NCI-H2107 treated with DMSO at 0.1 percent for 48 hours (cell line): ENCODE measurements around the gene RSRP1.
A peak's percentile ranks its signal among the peaks of the same experiment; 100 is the strongest.
"Not testable (repeated sequence)": the region's sequence is repeated elsewhere in the genome, so short reads cannot be mapped to it uniquely, and the experiment has no call there.

Experiments used
- DNase-seq: peaks from one replicate; lab custom pipeline; 2025; ENCODE audit not compliant: unreplicated experiment; lab: John Stamatoyannopoulos, UW

RSRP1 gene, protein sequence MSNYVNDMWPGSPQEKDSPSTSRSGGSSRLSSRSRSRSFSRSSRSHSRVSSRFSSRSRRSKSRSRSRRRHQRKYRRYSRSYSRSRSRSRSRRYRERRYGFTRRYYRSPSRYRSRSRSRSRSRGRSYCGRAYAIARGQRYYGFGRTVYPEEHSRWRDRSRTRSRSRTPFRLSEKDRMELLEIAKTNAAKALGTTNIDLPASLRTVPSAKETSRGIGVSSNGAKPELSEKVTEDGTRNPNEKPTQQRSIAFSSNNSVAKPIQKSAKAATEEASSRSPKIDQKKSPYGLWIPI

GRCh38 chr1:25247024-25247828 lies at the start of gene RSRP1:
RSRP1 (minus strand) TSS chr1:25247454; CDS start chr1:25246963, 491 bp downstream.
- DNase-seq, result peak; percentile 99

DNA sequence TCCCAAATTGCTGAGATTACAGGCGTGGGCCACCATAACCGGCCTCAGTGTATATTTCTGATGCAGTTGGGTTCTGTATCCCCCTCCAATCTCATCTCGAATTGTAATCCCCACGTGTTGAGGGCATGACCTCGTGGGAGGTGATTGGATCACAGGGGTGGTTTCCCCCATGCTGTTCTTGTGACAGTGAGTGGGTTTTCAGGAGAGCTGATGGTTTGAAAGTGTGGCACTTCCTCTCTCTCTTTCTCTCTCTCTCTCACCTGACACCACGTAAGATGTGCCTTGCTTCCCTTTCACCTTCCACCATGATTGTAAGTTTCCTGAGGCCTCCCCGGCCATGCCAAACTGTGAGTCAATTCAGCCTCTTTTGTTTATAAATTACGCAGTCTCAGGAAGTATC lies 49.2 kb upstream of the RSRP1 start:
- not testable (repeated sequence) for DNase-seq

DNA sequence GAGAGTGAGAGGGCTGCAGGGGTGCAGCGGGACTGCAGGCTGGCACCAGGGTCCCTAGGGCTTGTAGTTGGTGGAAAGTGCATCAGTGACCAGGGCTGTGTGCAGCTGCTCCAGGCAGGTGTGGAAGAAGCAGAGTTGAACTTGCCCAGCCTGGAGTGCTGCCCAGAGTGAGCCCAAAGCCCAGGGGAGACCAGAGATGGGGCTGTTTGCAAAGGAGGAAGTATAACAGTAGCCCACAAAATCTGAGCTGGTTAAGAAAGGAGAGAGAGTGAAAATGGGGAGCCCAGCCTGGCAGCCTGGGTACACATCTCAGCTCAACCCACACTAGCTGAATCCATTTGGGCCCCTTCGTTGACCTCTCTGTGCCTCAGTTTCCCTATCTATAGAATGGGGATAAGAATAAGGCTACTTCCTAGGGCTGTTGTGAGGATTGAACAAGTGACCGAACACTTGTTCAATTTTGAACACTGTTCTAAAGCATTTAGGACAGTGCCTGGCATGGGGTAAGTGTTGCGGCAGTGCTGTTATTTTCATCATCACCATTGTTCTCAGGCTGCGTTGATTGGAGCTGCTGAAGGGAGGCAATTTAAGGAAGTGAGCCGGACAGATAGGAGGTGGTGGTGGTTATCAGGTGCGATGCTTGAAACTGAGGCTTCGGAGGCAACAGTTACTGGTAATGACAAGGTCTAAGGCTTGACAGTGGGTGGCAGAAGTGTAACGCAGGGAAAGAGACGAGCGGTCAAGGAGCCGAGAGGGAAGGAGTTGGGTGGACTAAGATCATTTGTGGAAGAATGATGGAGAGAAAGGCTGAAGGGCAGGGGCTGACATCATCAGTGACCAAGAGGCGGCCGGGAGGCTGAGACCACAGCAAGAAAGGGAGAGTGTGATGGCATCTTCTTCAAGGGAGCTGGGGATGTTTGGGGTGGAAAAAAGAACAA lies 47.9 kb upstream of the RSRP1 start:
- DNase-seq, result not testable (repeated sequence)

GRCh38 chr1:25293426-25293825 lies 46.2 kb upstream of the RSRP1 start:
- DNase-seq, result not testable (repeated sequence)

- not testable (repeated sequence) for DNase-seq
These were observed 42.8 kb upstream of the RSRP1 start for GRCh38 chr1:25290043-25290442.

GRCh38 chr1:25288573-25289101 lies 41.4 kb upstream of the RSRP1 start:
- DNase-seq, result not testable (repeated sequence)

- not testable (repeated sequence) for DNase-seq
These were observed 39.9 kb upstream of the RSRP1 start for GRCh38 chr1:25287164-25287563.

- not testable (repeated sequence) for DNase-seq
These were observed 38.6 kb upstream of the RSRP1 start for GRCh38 chr1:25285862-25286261.

DNA sequence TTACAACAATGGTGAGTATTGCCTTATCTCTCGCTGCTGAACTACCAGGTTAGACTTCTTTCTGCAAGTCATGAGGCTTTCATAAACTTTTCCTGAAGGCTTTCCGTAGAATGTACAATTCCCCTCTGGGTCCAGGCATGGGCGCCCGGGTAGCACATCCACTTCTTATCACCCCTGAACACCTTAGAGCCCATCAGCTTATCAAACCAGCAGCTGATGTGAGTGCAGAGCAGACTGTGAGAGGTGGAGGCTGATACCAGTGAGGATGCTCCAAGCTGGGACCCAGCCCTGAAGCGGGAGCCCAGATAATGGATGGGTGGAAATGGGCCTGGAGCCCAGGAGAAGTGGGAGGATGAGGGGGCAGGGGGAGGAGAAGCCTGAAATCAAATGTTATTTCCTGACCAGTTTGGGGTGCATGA lies 32.4 kb upstream of the RSRP1 start:
- DNase-seq, result not testable (repeated sequence)

DNA sequence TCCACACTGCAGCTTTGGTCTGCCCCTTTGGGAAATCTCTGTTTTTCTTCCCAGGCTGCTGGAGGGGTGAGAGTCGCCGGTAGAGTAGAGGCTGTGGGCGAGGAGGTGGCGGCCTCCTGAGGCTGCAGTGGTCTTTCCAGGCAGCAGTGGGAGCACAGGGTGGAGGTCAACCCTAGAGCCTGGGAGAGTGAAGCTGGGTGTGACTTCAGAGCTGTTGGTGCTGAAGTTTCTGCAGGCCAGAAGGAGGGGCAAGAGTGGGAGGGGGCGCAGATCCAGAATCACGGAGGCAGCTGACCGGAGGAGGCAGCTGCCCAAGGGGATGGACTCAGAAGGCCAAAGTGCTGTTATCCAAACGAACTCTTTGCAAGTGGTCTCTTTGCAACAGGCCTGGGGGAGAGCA lies 31.5 kb upstream of the RSRP1 start:
- DNase-seq, result not testable (repeated sequence)

DNA sequence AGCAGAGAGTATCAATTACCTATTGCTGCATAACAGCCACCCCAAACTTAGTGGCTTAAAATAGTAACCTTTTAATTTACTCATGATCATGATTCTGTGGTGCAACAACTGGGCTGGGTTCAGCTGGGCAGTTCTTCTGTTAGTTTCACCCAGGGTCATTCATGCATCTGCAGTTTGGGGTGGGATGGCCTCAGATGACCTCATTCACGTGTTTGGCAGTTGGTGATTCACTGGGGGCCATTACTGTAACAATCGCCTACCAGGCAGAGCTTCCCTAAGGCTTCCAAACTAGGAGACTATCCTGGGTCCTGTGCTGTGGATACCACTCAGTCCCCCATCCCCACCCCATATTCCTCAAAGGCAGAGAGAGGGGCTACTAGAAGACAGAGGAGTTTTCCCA lies 31.1 kb upstream of the RSRP1 start:
- not testable (repeated sequence) for DNase-seq

DNA sequence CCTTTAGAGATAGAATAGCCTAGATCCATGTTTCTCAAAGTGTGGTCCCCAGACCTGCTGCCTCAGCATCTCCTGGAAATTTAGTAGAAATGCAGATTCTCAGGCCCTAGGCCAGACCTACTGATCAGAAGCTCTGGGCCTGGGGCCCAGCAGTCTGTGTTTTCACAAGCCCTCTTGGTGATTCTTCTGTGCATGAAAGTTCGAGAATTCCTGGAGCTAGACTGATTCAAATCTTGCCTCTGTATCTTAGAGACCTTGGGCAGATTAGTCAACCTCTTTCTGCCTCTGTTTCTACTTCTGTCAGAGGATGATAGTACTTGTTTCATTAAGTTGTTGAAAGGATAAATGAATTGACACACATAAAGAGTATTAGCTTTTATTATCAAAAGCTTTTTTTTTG lies 30.0 kb upstream of the RSRP1 start:
- not testable (repeated sequence) for DNase-seq

DNA sequence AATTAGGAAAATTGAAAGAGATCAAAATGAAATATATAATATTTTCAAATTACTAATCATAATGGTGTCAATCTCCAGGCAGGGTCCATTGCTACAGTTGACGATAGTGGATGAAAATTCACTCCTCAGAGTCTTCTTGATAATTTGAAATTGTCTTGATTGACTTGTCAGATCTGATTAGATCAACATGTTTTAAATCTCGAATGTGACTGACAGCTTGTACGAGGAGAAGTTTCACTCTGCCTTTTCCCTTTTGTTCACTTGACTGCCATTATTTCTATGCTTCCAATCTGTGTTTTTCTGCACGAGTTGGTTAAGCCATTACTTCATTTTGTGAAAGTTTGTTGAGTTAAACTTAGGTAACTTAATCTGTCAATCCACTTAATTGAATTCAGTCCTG lies 28.4 kb upstream of the RSRP1 start:
- DNase-seq, result not testable (repeated sequence)

DNA sequence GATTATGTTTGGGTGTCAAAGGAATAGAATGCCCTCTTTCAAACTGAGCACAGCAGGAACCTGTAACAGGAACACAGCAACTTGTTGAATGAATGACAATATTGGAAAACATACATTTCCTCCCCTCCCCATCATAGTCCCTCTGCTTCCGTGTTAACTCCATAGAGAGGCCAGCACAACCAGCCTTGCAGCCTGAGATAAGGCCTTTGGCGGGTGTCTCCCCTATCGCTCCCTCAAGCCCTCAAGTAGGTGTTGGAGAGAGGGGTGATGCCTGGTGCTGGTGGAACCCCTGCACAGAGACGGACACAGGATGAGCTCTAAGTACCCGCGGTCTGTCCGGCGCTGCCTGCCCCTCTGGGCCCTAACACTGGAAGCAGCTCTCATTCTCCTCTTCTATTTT lies 25.0 kb upstream of the RSRP1 start, which contains the start of gene RHD:
TSS of gene RHD (plus strand) at position 272 of the 400 bp plus-strand sequence. CDS start at position 311, 39 bp downstream.
- not testable (repeated sequence) for DNase-seq

- DNase-seq, result not testable (repeated sequence)
These were observed 21.0 kb upstream of the RSRP1 start for GRCh38 chr1:25268143-25268760.

- DNase-seq, result peak; percentile 57
These were observed 20.3 kb upstream of the RSRP1 start for GRCh38 chr1:25267288-25268142.

GRCh38 chr1:25266554-25267287 lies 19.5 kb upstream of the RSRP1 start:
- DNase-seq, result not testable (repeated sequence)

- not testable (repeated sequence) for DNase-seq
These were observed 13.1 kb upstream of the RSRP1 start for GRCh38 chr1:25260336-25260735.
